MM.1S (cell line): ENCODE results near the gene PLGRKT.
"Not testable (repeated sequence)": the region's sequence is repeated elsewhere in the genome, so short reads cannot be mapped to it uniquely, and the experiment has no call there.

Source experiments
- DNase-seq: peaks from one replicate; pipeline ENCODE4 v3.0.0-alpha.2; 2015
- H2AFZ ChIP-seq: fragments of 300-600 bp; sonication (generic); 2 replicates; pipeline ENCODE4 v1.6.0; 2016; ENCODE audit warnings: antibody characterized with exemption, low read length
- H3F3A ChIP-seq: fragments of 300-600 bp; sonication (generic); 2 replicates; pipeline ENCODE4 v1.6.1; 2016; ENCODE audit warnings: mild to moderate bottlenecking, antibody characterized with exemption, low read length, moderate library complexity, mixed read lengths; ENCODE audit not compliant: insufficient read depth
- H3K27ac ChIP-seq: fragments of 300-600 bp; sonication (generic); 2 replicates; pipeline ENCODE4 v1.5.1; 2016; ENCODE audit warnings: mild to moderate bottlenecking, low read length
- H3K27me3 ChIP-seq: fragments of 300-600 bp; sonication (generic); replicated peaks from 2 replicates; pipeline ENCODE4 v1.6.0; 2016; ENCODE audit warnings: low read length; ENCODE audit not compliant: insufficient read depth
- H3K36me3 ChIP-seq: fragments of 300-600 bp; sonication (generic); replicated peaks from 2 replicates; pipeline ENCODE4 v1.6.1; 2016; ENCODE audit warnings: mild to moderate bottlenecking, low read length, mixed read lengths; ENCODE audit not compliant: insufficient read depth
- H3K4me1 ChIP-seq: fragments of 300-600 bp; sonication (generic); 2 replicates; pipeline ENCODE4 v1.6.1; 2016; ENCODE audit warnings: low read length, mixed read lengths
- H3K4me2 ChIP-seq: fragments of 300-600 bp; sonication (generic); 2 replicates; pipeline ENCODE4 v1.6.0; 2016; ENCODE audit warnings: low read depth, low read length
- H3K4me3 ChIP-seq: fragments of 300-600 bp; sonication (generic); 2 replicates; pipeline ENCODE4 v1.5.1; 2016; ENCODE audit warnings: low read length, mixed read lengths
- H3K79me2 ChIP-seq: fragments of 300-600 bp; sonication (generic); 2 replicates; pipeline ENCODE4 v1.6.1; 2016; ENCODE audit warnings: mixed run types, low read length, mixed read lengths
- H3K9ac ChIP-seq: fragments of 300-600 bp; sonication (generic); 2 replicates; pipeline ENCODE4 v1.6.1; 2016; ENCODE audit warnings: low read length, mixed read lengths
- H3K9me2 ChIP-seq: fragments of 300-600 bp; sonication (generic); replicated peaks from 2 replicates; pipeline ENCODE4 v1.6.1; 2016; ENCODE audit warnings: mild to moderate bottlenecking, low read length, mixed read lengths; ENCODE audit not compliant: insufficient read depth
- H3K9me3 ChIP-seq: fragments of 300-600 bp; sonication (generic); replicated peaks from 2 replicates; pipeline ENCODE4 v1.6.1; 2016; ENCODE audit warnings: mild to moderate bottlenecking, low read length, mixed read lengths; ENCODE audit not compliant: insufficient read depth
- H4K20me1 ChIP-seq: fragments of 300-600 bp; sonication (generic); 2 replicates; pipeline ENCODE4 v1.6.1; 2016; ENCODE audit warnings: mild to moderate bottlenecking, low read length, moderate library complexity, mixed read lengths; ENCODE audit not compliant: insufficient read depth
- CTCF ChIP-seq: fragments of 300-600 bp; sonication (generic); IDR thresholded peaks from 2 replicates; pipeline ENCODE4 v1.5.1; 2016; ENCODE audit warnings: antibody characterized with exemption, low read length, mixed read lengths
- EZH2 ChIP-seq: fragments of 300-600 bp; sonication (generic); optimal IDR thresholded peaks from 2 replicates; pipeline ENCODE3; 2017; ENCODE audit warnings: low read depth, mild to moderate bottlenecking, antibody characterized with exemption, low read length, mixed read lengths
- EZH2phosphoT487 ChIP-seq: fragments of 300-600 bp; sonication (generic); IDR thresholded peaks from 2 replicates; pipeline ENCODE4 v1.6.1; 2018; ENCODE audit warnings: antibody characterized with exemption, low read length

The PLGRKT gene

GRCh38 chr9:5326893-5327548, 110.7 kb downstream of the PLGRKT start:
- Histone ChIP-seq H4K20me1 (no peaks in the 10 kb centered on the region), H3K4me3 (no peak overlapping the region), H3K9me2 (no peaks in the 10 kb centered on the region), H3K27ac (no peak overlapping the region), H3K79me2 (no peaks in the 10 kb centered on the region), H3F3A (no peaks in the 10 kb centered on the region), H3K9ac (no peak overlapping the region), H2AFZ (no peak overlapping the region), H3K36me3 (no peaks in the 10 kb centered on the region), H3K4me2 (no peak overlapping the region), H3K9me3 (no peaks in the 10 kb centered on the region), H3K4me1 (no peaks in the 10 kb centered on the region), H3K27me3 (no peaks in the 10 kb centered on the region)
- DNase-seq: no peak
- TF ChIP-seq CTCF: no peak
- TF ChIP-seq EZH2: no peak
- no peak for TF ChIP-seq EZH2phosphoT487

- no peak overlapping the region for H3K27ac ChIP-seq
- no peaks in the 10 kb centered on the region for H3K36me3 ChIP-seq
- H3K4me1 ChIP-seq: no peaks in the 10 kb centered on the region
- H3K9me2 ChIP-seq: no peaks in the 10 kb centered on the region
- H3K4me3 ChIP-seq: no peak overlapping the region
- H3K9ac ChIP-seq: no peak overlapping the region
- no peak overlapping the region for H3K4me2 ChIP-seq
- H3K27me3 ChIP-seq: no peaks in the 10 kb centered on the region
- no peak overlapping the region for H2AFZ ChIP-seq
- no peaks in the 10 kb centered on the region for H3F3A ChIP-seq
- H3K9me3 ChIP-seq: no peaks in the 10 kb centered on the region
- TF ChIP-seq EZH2 (no peak), CTCF (no peak), EZH2phosphoT487 (no peak)
- no peaks in the 10 kb centered on the region for H3K79me2 ChIP-seq
- no peaks in the 10 kb centered on the region for H4K20me1 ChIP-seq
- no peak for DNase-seq
These were observed 111.5 kb downstream of the PLGRKT start for GRCh38 chr9:5326187-5326586.

GRCh38 chr9:5321601-5322000, 116.1 kb downstream of the PLGRKT start:
- DNase-seq, H3K79me2 ChIP-seq, H3K27me3 ChIP-seq, H3K27ac ChIP-seq, H3K9ac ChIP-seq, H3K9me3 ChIP-seq, H3F3A ChIP-seq, H3K36me3 ChIP-seq, H3K4me2 ChIP-seq, H3K4me1 ChIP-seq, H2AFZ ChIP-seq, H3K4me3 ChIP-seq, H4K20me1 ChIP-seq, H3K9me2 ChIP-seq: not testable (repeated sequence)

- Histone ChIP-seq H3K36me3 (no peaks in the 10 kb centered on the region), H3K9me3 (no peaks in the 10 kb centered on the region), H3K4me3 (no peak overlapping the region), H3K4me2 (no peak overlapping the region), H3K27ac (no peak overlapping the region), H3F3A (no peaks in the 10 kb centered on the region), H2AFZ (no peak overlapping the region), H3K79me2 (no peaks in the 10 kb centered on the region), H3K27me3 (no peaks in the 10 kb centered on the region), H3K9me2 (no peaks in the 10 kb centered on the region), H4K20me1 (no peaks in the 10 kb centered on the region), H3K4me1 (no peaks in the 10 kb centered on the region), H3K9ac (no peak overlapping the region)
- no peak for TF ChIP-seq EZH2phosphoT487
- TF ChIP-seq CTCF: no peak; the same call in 1 of the 2 replicates
- no peak for TF ChIP-seq EZH2
- DNase-seq: no peak
These were observed 116.7 kb downstream of the PLGRKT start for GRCh38 chr9:5321058-5321457.

- H3F3A ChIP-seq, H3K27me3 ChIP-seq, H3K4me3 ChIP-seq, H2AFZ ChIP-seq, H3K9me3 ChIP-seq, H3K79me2 ChIP-seq, H3K36me3 ChIP-seq, DNase-seq, H3K4me2 ChIP-seq, H4K20me1 ChIP-seq, H3K4me1 ChIP-seq, H3K27ac ChIP-seq, H3K9me2 ChIP-seq, H3K9ac ChIP-seq: not testable (repeated sequence)
These were observed 121.3 kb downstream of the PLGRKT start for GRCh38 chr9:5316406-5316805.
